Prostate gland (tissue), 2 donors: ENCODE results near the gene RBM10. TPM values are rescaled to one million over a fixed set of nuclear protein-coding genes. Genes with fewer than 3 reads are reported as not detected.

Source experiments
- DNase-seq: peaks from one replicate; pipeline ENCODE4 v3.0.0-alpha.2; 2019; ENCODE audit warnings: low spot score
- H3K27ac ChIP-seq, 2 donors: fragments of 200-600 bp; sonication (generic); 2 replicates each; pipeline ENCODE4 v1.5.1; 2017 to 2019
- H3K27me3 ChIP-seq: fragments of 200-600 bp; sonication (generic); replicated peaks from 2 replicates; pipeline ENCODE4 v1.5.1; 2019; ENCODE audit not compliant: insufficient read depth
- H3K36me3 ChIP-seq, 2 donors: fragments of 200-600 bp; sonication (generic); 1 replicate in 1 of 2; 2 replicates in 1 of 2; pipeline versions ENCODE4 v1.5.1 to v1.8.1; 2017 to 2019
- H3K4me1 ChIP-seq: fragments of 200-600 bp; sonication (generic); replicated peaks from 2 replicates; pipeline ENCODE4 v1.5.1; 2019
- H3K4me3 ChIP-seq, 2 donors: fragments of 200-600 bp; sonication (generic); 2 replicates each; pipeline ENCODE4 v1.5.1; 2017 to 2019
- H3K9me3 ChIP-seq: fragments of 200-600 bp; sonication (generic); 2 replicates; pipeline ENCODE4 v1.5.1; 2017
- CTCF ChIP-seq, 4 experiments: fragments of 200-600 bp in 2 of 4; fragments of 450-650 bp in 2 of 4; sonication (generic) in 2 of 4; IDR thresholded peaks; 1 replicate in 3 of 4; 2 replicates in 1 of 4; pipeline ENCODE4 v1.5.1; 2016 to 2019; ENCODE audit warnings: antibody characterized with exemption in 4 of 4, mild to moderate bottlenecking in 2 of 4, moderate library complexity in 2 of 4
- POLR2A ChIP-seq: fragments of 450-650 bp; IDR thresholded peaks from one replicate; pipeline ENCODE4 v1.6.1; 2016; ENCODE audit warnings: antibody characterized with exemption, mild to moderate bottlenecking
- POLR2AphosphoS5 ChIP-seq: sonication (generic); formaldehyde crosslinking; IDR thresholded peaks from one replicate; pipeline ENCODE4 v1.6.1; 2017; ENCODE audit warnings: antibody characterized with exemption
- WGBS: methylation state at CpG from one replicate; pipeline ENCODE4 v1.1.5; 2018; 5-methylcytosine and 5-hydroxymethylcytosine counted together
- intact Hi-C: fragments of 100-400 bp; cut with DNase I; formaldehyde crosslinking; loops from one replicate; pipeline ENCODE4 v1.14.2; 2022
- total RNA-seq, 2 donors: library from RNA; depleted of rRNA; stranded (reverse); fragments of >200 nt; gene quantifications; one replicate each; pipeline ENCODE4 v1.1.0, GENCODE V29; 2016

Gene RBM10
- total RNA-seq, 2 donors from 2014 or later, result 45.0 to 49.0 TPM

- intact Hi-C loops, result no loop called here
- DNase-seq, result no peak
- no peaks in the 10 kb centered on the region for H3K9me3 ChIP-seq
- no peak overlapping the region for H3K4me3 ChIP-seq
- peaks cover 0 to 4% of the 10 kb centered on the region in 2 donors for H3K36me3 ChIP-seq
- no peaks in the 10 kb centered on the region for H3K27me3 ChIP-seq
- 58% methylated on average over 3 of the region's 3 CpGs for WGBS
- no peak for TF ChIP-seq POLR2AphosphoS5
- no peak for TF ChIP-seq CTCF (IDR thresholded peaks at IDR 0.05)
- no peak for TF ChIP-seq POLR2A
- H3K27ac ChIP-seq, result no peak overlapping the region
- no peaks in the 10 kb centered on the region for H3K4me1 ChIP-seq
Measured at GRCh38 chrX:47206316-47206715, 61.3 kb downstream of the RBM10 start.

- 84% methylated on average over 12 of the region's 12 CpGs for WGBS
- H3K9me3 ChIP-seq, result no peaks in the 10 kb centered on the region
- H3K36me3 ChIP-seq, result no peaks in the 10 kb centered on the region
- no peak overlapping the region for H3K27ac ChIP-seq
- intact Hi-C loops, result no loop called here
- no peak overlapping the region for H3K4me3 ChIP-seq
- TF ChIP-seq POLR2AphosphoS5, result no peak
- TF ChIP-seq POLR2A, result no peak
- TF ChIP-seq CTCF (IDR thresholded peaks at IDR 0.05), result no peak
- no peaks in the 10 kb centered on the region for H3K4me1 ChIP-seq
- H3K27me3 ChIP-seq, result no peaks in the 10 kb centered on the region
- no peak for DNase-seq
Measured at GRCh38 chrX:47208108-47208507, 63.1 kb downstream of the RBM10 start.

- Histone ChIP-seq H3K4me3 (no peak overlapping the region), H3K27me3 (no peaks in the 10 kb centered on the region)
- WGBS, result 92% methylated on average over 9 of the region's 16 CpGs
Measured at GRCh38 chrX:47209508-47210238, 64.7 kb downstream of the RBM10 start.

GRCh38 chrX:47210661-47211425 lies 65.8 kb downstream of the RBM10 start:
- Histone ChIP-seq H3K27me3 (no peaks in the 10 kb centered on the region), H3K36me3 (no peaks in the 10 kb centered on the region), H3K4me3 (no peak overlapping the region), H3K4me1 (no peaks in the 10 kb centered on the region), H3K9me3 (no peaks in the 10 kb centered on the region), H3K27ac (no peak overlapping the region)
- TF ChIP-seq POLR2A, result no peak
- TF ChIP-seq POLR2AphosphoS5, result no peak
- no peak for TF ChIP-seq CTCF (IDR thresholded peaks at IDR 0.05)
- DNase-seq, result no peak
- intact Hi-C loops, result no loop called here
- WGBS, result 85% methylated on average over 12 of the region's 15 CpGs

More at GRCh38 chrX:47209508-47210238, 64.7 kb downstream of the RBM10 start:
- TF ChIP-seq POLR2AphosphoS5 (no peak), POLR2A (no peak), CTCF (IDR thresholded peaks at IDR 0.05) (no peak)
- intact Hi-C loops, result no loop called here
- no peak for DNase-seq
- H3K9me3 ChIP-seq, result no peaks in the 10 kb centered on the region
- no peaks in the 10 kb centered on the region for H3K36me3 ChIP-seq
- H3K4me1 ChIP-seq, result no peaks in the 10 kb centered on the region
- no peak overlapping the region for H3K27ac ChIP-seq
